OCI-LY1 (cell line): Measurements from ENCODE around the gene IPO13.

Experiments
- H2AFZ ChIP-seq: fragments of 200-600 bp; sonication (generic), shearing (Covaris generic); 2 replicates; pipeline ENCODE4 v1.6.0; 2014; ENCODE audit warnings: antibody characterized with exemption, mild to moderate bottlenecking, low read length
- H3F3A ChIP-seq: fragments of 200-600 bp; sonication (generic), shearing (Covaris generic); 2 replicates; pipeline ENCODE4 v1.6.0; 2014; ENCODE audit warnings: mild to moderate bottlenecking, antibody characterized with exemption, low read length, moderate library complexity; ENCODE audit not compliant: insufficient read depth
- H3K27ac ChIP-seq: fragments of 200-600 bp; sonication (generic); 2 replicates; pipeline ENCODE4 v1.5.1; 2014; ENCODE audit warnings: low read length, mixed run types, mild to moderate bottlenecking, low read depth; ENCODE audit not compliant: poor library complexity, severe bottlenecking
- H3K27me3 ChIP-seq: fragments of 200-600 bp; sonication (generic); 2 replicates; pipeline ENCODE4 v1.6.0; 2014; ENCODE audit warnings: antibody characterized with exemption, mild to moderate bottlenecking, low read length, moderate library complexity; ENCODE audit not compliant: insufficient read depth
- H3K36me3 ChIP-seq: fragments of 200-600 bp; sonication (generic); 2 replicates; pipeline ENCODE4 v1.6.1; 2014; ENCODE audit warnings: mild to moderate bottlenecking, antibody characterized with exemption, low read length, moderate library complexity, mixed read lengths; ENCODE audit not compliant: insufficient read depth
- H3K4me1 ChIP-seq: fragments of 200-600 bp; sonication (generic); 2 replicates; pipeline ENCODE4 v1.5.1; 2014; ENCODE audit warnings: mild to moderate bottlenecking, low read length, moderate library complexity; ENCODE audit not compliant: insufficient read depth, severe bottlenecking
- H3K4me2 ChIP-seq: fragments of 200-600 bp; sonication (generic), shearing (Covaris generic); 2 replicates; pipeline ENCODE4 v1.6.1; 2014; ENCODE audit warnings: low read length
- H3K4me3 ChIP-seq: fragments of 200-600 bp; sonication (generic); 2 replicates; pipeline ENCODE4 v1.5.1; 2014; ENCODE audit warnings: low read length, low read depth, mild to moderate bottlenecking, mixed read lengths; ENCODE audit not compliant: poor library complexity, severe bottlenecking
- H3K79me2 ChIP-seq: fragments of 200-600 bp; shearing (Covaris generic); 2 replicates; pipeline ENCODE4 v1.6.1; 2016; ENCODE audit warnings: mixed run types, low read length, mixed read lengths; ENCODE audit not compliant: insufficient read depth
- H3K9ac ChIP-seq: fragments of 200-600 bp; sonication (generic), shearing (Covaris generic); 2 replicates; pipeline ENCODE4 v1.6.1; 2014; ENCODE audit warnings: mild to moderate bottlenecking, low read length, mixed read lengths
- H3K9me2 ChIP-seq: fragments of 200-600 bp; sonication (generic), shearing (Covaris generic); 2 replicates; pipeline ENCODE4 v1.6.1; 2014; ENCODE audit warnings: low read depth, mild to moderate bottlenecking, low read length, mixed read lengths
- H3K9me3 ChIP-seq: fragments of 200-600 bp; shearing (Covaris generic); 2 replicates; pipeline ENCODE4 v1.6.1; 2014; ENCODE audit warnings: low read length, mixed read lengths
- H4K20me1 ChIP-seq: fragments of 200-600 bp; sonication (generic), shearing (Covaris generic); 2 replicates; pipeline ENCODE4 v1.6.0; 2016; ENCODE audit warnings: mild to moderate bottlenecking, low read length; ENCODE audit not compliant: insufficient read depth
- EZH2 ChIP-seq: fragments of 200-600 bp; sonication (generic), shearing (Covaris generic); IDR thresholded peaks from 2 replicates; pipeline ENCODE4 v1.8.0; 2017; ENCODE audit warnings: borderline replicate concordance, mixed run types, mild to moderate bottlenecking, antibody characterized with exemption, low read length, moderate library complexity, mixed read lengths
- TF ChIP-seq, protein P1 (sequence below): fragments of 200-600 bp; sonication (generic), shearing (Covaris generic); IDR thresholded peaks from 2 replicates; pipeline ENCODE4 v1.5.1; 2017; ENCODE audit warnings: mild to moderate bottlenecking, antibody characterized with exemption, low read length, moderate library complexity, mixed read lengths

IPO13 gene

DNA sequence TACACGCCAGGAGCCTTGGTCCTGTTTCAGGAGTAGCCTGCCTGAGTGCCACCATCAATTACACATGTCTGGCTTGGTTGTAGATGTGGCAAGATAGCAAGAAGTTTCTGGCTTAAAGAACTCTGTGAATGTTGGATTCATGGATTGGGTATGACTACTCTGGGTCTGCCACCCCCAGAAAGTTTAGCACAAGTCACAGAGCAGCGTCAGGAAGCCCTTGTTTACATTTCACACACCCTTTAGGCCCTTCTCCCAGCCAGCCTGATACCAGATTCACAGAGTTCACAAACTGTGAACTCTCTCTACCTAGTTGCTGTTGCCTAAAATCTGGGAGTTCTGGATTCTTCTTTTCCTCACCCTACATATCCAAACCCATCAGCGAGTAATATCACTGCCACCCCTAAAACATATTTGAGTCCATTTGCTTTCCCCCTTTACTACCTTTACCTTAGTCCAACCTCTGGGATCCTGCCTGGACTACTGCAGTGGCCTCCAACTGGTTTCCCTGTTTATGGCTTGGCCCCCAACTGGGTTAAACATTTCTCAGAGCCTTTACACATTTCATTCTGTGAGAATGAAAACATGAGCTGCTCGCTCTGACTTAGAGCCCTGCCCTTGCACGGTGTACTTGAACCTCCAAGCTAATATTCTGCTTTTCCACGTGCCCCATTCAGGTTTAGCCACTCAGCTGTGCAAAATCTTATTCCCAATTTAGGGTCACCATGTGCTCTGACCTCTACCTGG is 40.6 kb downstream of the IPO13 start:
- TF ChIP-seq EZH2: no peak
- TF ChIP-seq, protein P1, sequence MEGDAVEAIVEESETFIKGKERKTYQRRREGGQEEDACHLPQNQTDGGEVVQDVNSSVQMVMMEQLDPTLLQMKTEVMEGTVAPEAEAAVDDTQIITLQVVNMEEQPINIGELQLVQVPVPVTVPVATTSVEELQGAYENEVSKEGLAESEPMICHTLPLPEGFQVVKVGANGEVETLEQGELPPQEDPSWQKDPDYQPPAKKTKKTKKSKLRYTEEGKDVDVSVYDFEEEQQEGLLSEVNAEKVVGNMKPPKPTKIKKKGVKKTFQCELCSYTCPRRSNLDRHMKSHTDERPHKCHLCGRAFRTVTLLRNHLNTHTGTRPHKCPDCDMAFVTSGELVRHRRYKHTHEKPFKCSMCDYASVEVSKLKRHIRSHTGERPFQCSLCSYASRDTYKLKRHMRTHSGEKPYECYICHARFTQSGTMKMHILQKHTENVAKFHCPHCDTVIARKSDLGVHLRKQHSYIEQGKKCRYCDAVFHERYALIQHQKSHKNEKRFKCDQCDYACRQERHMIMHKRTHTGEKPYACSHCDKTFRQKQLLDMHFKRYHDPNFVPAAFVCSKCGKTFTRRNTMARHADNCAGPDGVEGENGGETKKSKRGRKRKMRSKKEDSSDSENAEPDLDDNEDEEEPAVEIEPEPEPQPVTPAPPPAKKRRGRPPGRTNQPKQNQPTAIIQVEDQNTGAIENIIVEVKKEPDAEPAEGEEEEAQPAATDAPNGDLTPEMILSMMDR: no peak
- Histone ChIP-seq H4K20me1 (no peaks in the 10 kb centered on the region), H3K4me2 (no peak overlapping the region), H3K4me1 (peaks cover 12% of the 10 kb centered on the region), H3K4me3 (no peak overlapping the region), H3K9me3 (no peaks in the 10 kb centered on the region), H3K79me2 (no peaks in the 10 kb centered on the region), H3K9me2 (no peaks in the 10 kb centered on the region), H3F3A (no peaks in the 10 kb centered on the region), H2AFZ (no peak overlapping the region), H3K36me3 (no peaks in the 10 kb centered on the region), H3K27me3 (no peaks in the 10 kb centered on the region), H3K9ac (no peak overlapping the region), H3K27ac (no peak overlapping the region)

DNA sequence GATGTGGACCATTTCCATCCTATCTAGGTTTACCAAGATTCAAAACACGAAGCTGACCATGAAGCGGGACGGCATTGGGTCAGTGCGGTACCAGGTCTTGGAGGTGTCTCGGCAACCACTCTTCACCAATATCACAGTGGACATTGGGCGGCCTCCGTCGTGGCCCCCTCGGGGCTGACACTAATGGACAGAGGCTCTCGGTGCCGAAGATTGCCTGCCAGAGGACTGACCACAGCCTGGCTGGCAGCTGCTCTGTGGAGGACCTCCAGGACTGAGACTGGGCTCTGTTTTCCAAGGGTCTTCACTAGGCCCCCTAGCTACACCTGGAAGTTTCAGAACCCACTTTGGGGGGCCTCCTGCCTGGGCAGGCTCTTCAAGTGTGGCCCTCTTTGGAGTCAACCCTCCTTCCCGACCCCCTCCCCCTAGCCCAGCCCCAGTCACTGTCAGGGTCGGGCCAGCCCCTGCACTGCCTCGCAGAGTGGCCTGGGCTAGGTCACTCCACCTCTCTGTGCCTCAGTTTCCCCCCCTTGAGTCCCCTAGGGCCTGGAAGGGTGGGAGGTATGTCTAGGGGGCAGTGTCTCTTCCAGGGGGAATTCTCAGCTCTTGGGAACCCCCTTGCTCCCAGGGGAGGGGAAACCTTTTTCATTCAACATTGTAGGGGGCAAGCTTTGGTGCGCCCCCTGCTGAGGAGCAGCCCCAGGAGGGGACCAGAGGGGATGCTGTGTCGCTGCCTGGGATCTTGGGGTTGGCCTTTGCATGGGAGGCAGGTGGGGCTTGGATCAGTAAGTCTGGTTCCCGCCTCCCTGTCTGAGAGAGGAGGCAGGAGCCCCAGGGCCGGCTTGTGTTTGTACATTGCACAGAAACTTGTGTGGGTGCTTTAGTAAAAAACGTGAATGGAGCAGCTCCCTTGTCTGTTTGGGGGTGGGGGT is 43.8 kb downstream of the IPO13 start:
- Histone ChIP-seq H3K36me3 (no peaks in the 10 kb centered on the region), H3K9ac (peak overlapping the region; percentile 52; the same call in 1 of the 2 replicates), H3K4me3 (peak overlapping the region; percentile 59), H3K79me2 (no peaks in the 10 kb centered on the region), H3K9me2 (no peaks in the 10 kb centered on the region), H3F3A (no peaks in the 10 kb centered on the region), H2AFZ (no peak overlapping the region), H4K20me1 (no peaks in the 10 kb centered on the region), H3K27me3 (no peaks in the 10 kb centered on the region; the same call in 1 of the 2 replicates), H3K4me1 (peaks cover 14% of the 10 kb centered on the region), H3K9me3 (no peaks in the 10 kb centered on the region), H3K4me2 (peak overlapping the region; percentile 71), H3K27ac (no peak overlapping the region)
- no peak for TF ChIP-seq EZH2
- TF ChIP-seq, protein P1: peak; percentile 45; the same call in 1 of the 2 replicates

DNA sequence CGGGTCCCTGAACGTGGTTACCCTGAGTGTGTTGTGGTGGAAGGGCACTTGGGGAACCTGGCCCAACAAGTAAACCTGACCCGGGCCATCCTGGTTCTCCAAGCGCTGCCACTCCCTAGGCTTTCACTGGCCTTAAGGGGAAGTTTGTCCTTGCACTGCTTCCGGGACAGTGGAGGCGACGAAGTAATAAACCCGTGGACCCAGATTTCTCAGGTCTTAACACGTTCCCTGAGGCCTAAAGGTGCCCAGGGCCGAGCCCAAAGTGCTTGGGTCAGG is 44.4 kb downstream of the IPO13 start:
- Histone ChIP-seq H3F3A (no peaks in the 10 kb centered on the region), H3K4me2 (peak overlapping the region; percentile 71), H2AFZ (no peak overlapping the region), H3K27ac (no peak overlapping the region), H3K4me3 (peak overlapping the region; percentile 59), H3K9me3 (no peaks in the 10 kb centered on the region), H3K4me1 (peaks cover 14% of the 10 kb centered on the region), H3K79me2 (no peaks in the 10 kb centered on the region), H4K20me1 (no peaks in the 10 kb centered on the region), H3K9ac (peak overlapping the region; percentile 52), H3K9me2 (no peaks in the 10 kb centered on the region), H3K27me3 (no peaks in the 10 kb centered on the region; the same call in 1 of the 2 replicates), H3K36me3 (no peaks in the 10 kb centered on the region)
- no peak for TF ChIP-seq EZH2
- TF ChIP-seq, protein P1: no peak
